Mucosa of stomach (tissue), 1 donor: ENCODE data around the gene ULK1.
"Not testable (repeated sequence)": the region's sequence is repeated elsewhere in the genome, so short reads cannot be mapped to it uniquely, and the experiment has no call there.

Experiments used
- H3K27me3 ChIP-seq: one replicate; pipeline ENCODE4 v1.7.0; 2013; ENCODE audit warnings: mild to moderate bottlenecking, low read length; ENCODE audit not compliant: control insufficient read depth, insufficient read depth
- H3K36me3 ChIP-seq: one replicate; pipeline ENCODE4 v1.7.0; 2013; ENCODE audit warnings: low read length; ENCODE audit not compliant: control insufficient read depth, insufficient read depth
- H3K4me1 ChIP-seq: one replicate; pipeline ENCODE4 v1.7.0; 2013; ENCODE audit warnings: mild to moderate bottlenecking, low read length; ENCODE audit not compliant: control insufficient read depth, insufficient read depth
- H3K4me3 ChIP-seq: one replicate; pipeline ENCODE4 v1.7.0; 2013; ENCODE audit warnings: low read length
- H3K9ac ChIP-seq: one replicate; pipeline ENCODE4 v1.7.0; 2013; ENCODE audit warnings: mild to moderate bottlenecking, low read length, moderate library complexity
- H3K9me3 ChIP-seq: one replicate; pipeline ENCODE4 v1.7.0; 2013; ENCODE audit warnings: mild to moderate bottlenecking, low read length, moderate library complexity; ENCODE audit not compliant: control insufficient read depth
- donor health status: Pancreatic carcinoma.

Gene ULK1

DNA sequence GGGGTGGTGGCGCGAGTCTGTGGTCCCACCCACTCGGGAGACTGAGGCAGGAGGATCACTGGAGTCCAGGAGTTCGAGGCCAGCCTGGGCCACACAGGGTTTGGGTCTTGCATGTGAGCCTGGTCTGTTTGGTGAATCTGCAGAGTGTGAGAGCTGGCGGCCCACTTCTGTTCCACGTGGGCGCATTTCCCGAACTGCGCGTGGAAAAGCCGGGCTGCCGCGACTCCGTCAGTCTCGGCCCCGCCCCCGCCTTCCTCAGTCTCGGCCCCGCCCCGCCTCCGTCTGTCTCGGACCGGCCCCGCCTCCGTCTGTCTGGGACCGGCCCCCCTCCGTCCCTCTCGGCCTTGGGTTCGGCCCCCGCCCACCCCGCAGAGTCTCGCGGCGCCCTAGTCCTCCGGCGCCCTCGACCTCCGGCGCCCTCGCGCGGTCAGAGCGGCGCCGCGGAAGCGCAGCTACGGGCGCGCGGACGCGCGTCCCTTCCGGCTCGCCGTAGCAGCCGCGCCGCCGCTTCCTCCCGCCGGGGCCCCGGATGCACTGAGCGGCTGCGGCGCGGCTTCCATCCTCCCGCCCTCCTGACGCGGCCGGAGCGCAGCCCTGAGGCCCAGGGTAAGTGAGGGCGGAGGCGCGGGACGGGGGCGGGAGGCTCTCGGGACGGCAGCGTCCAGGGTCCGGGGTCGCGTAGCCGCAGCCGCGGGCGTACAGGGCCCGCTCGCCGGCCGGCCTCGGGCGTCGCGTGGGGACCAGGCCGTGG lies 55.2 kb downstream of the ULK1 start, which contains the start of gene EP400:
EP400 (plus strand) TSS at position 512 of the 751 bp plus-strand sequence. CDS start 10,678 bp downstream, outside the sequence.
- Histone ChIP-seq H3K36me3 (no peaks in the 10 kb centered on the region), H3K4me3 (peak within 1 kb of the TSS; percentile 80), H3K27me3 (no peaks in the 10 kb centered on the region), H3K9ac (peak within 1 kb of the TSS; percentile 87), H3K4me1 (peaks cover 9% of the 10 kb centered on the region), H3K9me3 (no peaks in the 10 kb centered on the region)

DNA sequence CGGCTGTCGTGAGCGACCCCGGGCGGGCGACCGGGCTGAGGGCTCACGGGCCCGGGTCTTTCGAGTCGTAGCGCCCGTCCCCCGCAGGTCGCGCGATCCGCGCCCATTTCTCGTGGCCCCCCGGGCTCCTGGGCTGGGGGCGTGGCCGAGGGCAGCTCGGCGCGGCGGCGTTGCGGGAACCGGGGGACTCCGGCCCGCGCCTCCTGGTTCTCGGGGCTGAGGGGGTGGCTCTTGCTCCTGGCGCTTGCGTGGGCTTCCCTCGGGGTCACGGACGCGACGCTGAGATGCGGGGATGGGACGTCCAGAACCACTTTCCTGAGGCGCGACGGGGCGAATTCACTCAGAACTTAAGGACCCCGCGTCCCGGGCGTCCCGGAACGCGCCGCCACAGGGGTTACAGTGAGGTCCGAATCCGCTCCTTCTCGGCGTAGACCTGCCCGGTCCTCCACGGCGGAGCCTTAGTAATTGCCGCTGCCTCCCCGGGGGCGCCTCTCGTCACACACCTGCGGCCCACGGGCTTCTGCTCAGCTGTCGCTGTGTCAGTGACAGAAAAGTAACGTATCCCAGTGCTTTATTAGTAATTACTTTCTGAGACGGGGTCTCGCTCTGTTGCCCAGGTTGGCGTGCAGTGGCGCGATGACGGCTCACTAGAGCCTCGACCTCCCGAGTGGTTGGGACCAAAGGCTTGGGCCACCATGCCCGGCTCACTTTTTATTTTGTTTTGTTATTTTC lies 55.9 kb downstream of the ULK1 start:
- peaks cover 9% of the 10 kb centered on the region for H3K4me1 ChIP-seq
- H3K36me3 ChIP-seq = no peaks in the 10 kb centered on the region
- peak overlapping the region; percentile 80 for H3K4me3 ChIP-seq
- no peaks in the 10 kb centered on the region for H3K27me3 ChIP-seq
- H3K9ac ChIP-seq = peak overlapping the region; percentile 87
- H3K9me3 ChIP-seq = no peaks in the 10 kb centered on the region

DNA sequence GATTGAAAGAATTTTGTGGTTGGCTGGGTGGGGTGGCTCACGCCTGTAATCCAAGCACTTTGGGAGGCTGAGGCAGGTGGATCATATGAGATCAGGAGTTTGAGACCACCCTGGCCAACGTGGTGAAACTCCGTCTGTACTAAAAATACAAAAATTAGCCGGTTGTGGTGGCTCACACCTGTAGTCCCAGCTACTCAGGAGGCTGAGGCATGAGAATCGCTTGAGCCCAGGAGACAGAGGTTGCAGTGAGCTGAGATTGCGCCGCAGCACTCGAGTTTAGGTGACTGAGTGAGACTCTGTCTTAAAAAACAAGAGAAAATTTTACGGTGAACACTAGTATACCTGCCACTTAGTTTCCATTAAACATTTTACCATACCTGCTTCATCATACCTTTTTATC lies 59.4 kb downstream of the ULK1 start:
- H3K36me3 ChIP-seq, H3K9ac ChIP-seq, H3K9me3 ChIP-seq, H3K4me3 ChIP-seq, H3K27me3 ChIP-seq: not testable (repeated sequence)
- peaks cover 21% of the 10 kb centered on the region for H3K4me1 ChIP-seq

DNA sequence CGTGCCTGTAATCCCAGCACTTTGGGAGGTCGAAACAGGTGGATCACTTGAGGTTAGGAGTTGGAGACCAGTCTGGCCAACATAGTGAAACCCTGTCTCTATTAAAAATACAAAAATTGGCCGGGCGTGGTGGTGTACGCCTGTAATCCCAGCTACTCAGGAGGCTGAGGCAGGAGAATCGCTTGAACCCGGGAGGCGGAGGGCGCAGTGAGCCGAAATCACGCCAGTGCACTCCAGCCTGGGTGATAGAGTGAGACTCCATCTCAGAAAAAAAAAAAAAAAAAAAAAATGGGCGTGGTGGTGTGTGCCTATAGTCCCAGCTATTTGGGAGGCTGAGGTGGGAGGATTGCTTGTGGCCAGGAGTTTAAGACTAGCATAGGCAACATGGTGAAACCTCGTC lies 60.0 kb downstream of the ULK1 start:
- not testable (repeated sequence) for H3K4me3 ChIP-seq, H3K9ac ChIP-seq, H3K36me3 ChIP-seq, H3K9me3 ChIP-seq, H3K27me3 ChIP-seq
- H3K4me1 ChIP-seq = peaks cover 22% of the 10 kb centered on the region

DNA sequence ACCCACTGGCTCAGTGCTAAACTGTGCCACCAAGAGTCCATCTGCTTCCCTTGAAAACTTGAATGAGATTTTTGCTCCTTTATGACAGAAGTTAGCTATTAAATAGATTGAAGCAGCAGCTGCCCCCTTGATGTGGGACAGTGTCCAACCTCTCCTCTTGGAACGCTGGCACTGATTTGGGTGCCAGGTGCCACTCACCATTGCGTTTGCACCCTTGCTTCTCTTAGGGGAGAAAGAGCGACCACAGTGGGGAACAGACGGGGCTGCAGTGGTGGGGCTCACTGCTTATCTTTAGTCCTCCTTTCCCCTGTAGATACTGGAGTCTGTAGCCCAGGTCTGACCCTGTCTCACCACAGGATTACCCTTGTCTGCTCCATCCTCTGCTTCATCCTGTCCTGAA lies 64.7 kb downstream of the ULK1 start:
- Histone ChIP-seq H3K27me3 (no peaks in the 10 kb centered on the region), H3K9ac (no peak overlapping the region), H3K4me3 (no peak overlapping the region), H3K36me3 (no peaks in the 10 kb centered on the region), H3K4me1 (peaks cover 18% of the 10 kb centered on the region), H3K9me3 (no peaks in the 10 kb centered on the region)

DNA sequence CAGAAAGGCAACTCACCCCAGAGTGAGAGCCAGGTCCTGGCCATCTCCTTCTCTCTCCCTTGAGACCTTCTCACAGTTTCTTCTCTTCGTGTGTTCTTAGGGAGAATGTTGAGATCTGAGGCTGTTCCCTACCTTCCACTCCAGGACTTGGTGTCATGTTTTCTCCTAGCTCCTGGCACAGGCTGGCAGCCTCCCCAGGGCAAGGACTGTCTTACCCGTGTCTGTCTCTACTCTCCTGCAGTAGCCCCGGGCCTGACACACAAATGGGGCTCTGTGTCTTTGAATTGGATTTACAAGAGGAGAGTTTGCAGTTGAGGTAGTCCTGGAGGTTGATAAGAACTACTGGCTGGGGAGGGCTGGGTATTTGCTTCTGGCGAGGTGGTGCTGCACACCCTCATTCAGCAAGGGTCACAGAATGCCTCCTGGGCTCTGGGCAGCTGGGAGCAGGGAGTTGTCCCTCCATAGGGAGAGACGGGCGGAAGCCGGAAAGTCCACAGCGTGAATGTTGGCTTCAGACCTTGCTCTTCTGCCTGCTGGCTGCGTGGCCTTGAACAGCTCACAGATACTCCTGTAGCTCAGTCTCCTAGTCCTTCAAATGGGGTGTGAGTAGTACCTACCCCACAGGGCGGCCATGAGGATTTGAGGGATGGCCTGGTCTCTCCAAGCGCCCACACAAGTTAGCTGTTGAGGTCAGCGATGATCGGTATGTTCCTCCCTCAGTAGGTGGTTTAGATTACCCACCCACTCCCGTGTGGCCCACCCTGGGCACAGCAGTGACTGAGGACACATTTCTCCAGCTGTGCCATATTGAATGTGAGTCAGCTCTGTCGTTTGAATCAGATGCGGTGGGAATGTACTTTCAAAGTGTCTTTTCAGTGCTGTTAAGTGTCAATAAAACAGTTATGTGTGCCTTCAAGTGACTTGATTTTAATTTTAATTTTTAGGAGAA lies 65.5 kb downstream of the ULK1 start:
- Histone ChIP-seq H3K9ac (no peak overlapping the region), H3K27me3 (no peaks in the 10 kb centered on the region), H3K36me3 (no peaks in the 10 kb centered on the region), H3K9me3 (no peaks in the 10 kb centered on the region), H3K4me1 (peaks cover 18% of the 10 kb centered on the region), H3K4me3 (no peak overlapping the region)

DNA sequence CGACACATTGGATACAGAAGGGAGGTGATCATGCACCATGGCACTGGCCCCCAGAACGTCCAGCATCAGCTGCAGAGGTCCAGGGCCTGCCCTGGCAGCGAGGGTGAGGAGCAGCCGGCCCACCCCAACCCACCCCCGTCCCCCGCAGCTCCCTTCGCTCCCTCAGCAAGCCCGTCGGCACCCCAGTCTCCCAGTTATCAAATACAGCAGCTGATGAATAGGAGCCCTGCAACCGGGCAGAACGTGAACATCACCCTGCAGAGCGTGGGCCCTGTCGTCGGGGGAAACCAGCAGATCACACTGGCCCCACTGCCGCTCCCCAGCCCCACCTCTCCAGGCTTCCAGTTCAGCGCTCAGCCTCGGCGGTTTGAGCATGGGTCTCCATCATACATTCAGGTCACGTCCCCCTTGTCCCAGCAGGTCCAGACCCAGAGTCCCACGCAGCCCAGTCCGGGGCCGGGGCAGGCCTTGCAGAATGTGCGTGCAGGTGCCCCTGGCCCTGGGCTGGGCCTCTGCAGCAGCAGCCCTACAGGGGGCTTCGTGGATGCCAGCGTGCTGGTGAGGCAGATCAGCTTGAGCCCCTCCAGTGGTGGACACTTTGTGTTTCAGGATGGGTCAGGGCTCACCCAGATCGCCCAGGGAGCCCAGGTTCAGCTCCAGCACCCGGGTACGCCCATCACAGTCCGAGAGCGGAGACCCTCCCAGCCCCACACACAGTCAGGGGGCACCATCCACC lies 66.3 kb downstream of the ULK1 start:
- H3K9me3 ChIP-seq, H3K9ac ChIP-seq, H3K27me3 ChIP-seq, H3K36me3 ChIP-seq, H3K4me3 ChIP-seq: not testable (repeated sequence)
- peaks cover 17% of the 10 kb centered on the region for H3K4me1 ChIP-seq

DNA sequence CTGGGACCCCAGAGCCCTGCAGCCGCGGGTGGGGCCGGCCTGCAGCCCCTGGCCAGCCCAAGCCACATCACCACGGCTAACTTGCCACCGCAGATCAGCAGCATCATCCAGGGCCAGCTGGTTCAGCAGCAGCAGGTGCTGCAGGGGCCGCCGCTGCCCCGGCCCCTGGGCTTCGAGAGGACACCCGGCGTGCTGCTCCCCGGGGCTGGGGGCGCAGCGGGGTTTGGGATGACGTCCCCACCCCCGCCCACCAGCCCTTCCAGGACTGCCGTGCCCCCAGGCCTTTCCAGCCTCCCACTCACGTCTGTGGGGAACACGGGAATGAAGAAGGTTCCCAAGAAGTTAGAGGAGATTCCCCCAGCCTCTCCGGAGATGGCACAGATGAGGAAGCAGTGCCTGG lies 66.9 kb downstream of the ULK1 start:
- not testable (repeated sequence) for H3K9ac ChIP-seq, H3K36me3 ChIP-seq, H3K27me3 ChIP-seq, H3K4me3 ChIP-seq, H3K9me3 ChIP-seq
- H3K4me1 ChIP-seq = peaks cover 12% of the 10 kb centered on the region

DNA sequence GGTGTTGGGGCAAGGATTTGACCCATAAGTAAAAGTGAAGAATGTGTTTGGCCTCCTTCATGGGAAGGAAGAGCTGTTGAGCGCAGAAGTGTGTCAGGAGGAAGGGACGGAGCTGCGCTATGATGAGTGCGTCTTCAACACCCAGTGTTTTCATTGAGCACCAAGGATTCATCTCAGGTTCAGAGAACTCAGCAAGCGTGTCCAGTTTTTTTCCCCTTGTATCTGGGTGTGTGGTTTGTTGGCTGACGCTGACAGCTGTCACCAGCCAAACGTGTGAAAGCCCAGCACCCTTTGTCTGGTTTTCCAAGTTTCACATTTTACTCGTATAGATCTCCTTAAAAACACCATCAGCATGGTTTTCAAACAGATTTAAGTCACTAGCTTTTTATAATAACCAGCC lies 67.6 kb downstream of the ULK1 start:
- no peaks in the 10 kb centered on the region for H3K9me3 ChIP-seq
- H3K36me3 ChIP-seq = no peaks in the 10 kb centered on the region
- no peak overlapping the region for H3K4me3 ChIP-seq
- H3K27me3 ChIP-seq = no peaks in the 10 kb centered on the region
- H3K4me1 ChIP-seq = peaks cover 12% of the 10 kb centered on the region
- H3K9ac ChIP-seq = no peak overlapping the region

DNA sequence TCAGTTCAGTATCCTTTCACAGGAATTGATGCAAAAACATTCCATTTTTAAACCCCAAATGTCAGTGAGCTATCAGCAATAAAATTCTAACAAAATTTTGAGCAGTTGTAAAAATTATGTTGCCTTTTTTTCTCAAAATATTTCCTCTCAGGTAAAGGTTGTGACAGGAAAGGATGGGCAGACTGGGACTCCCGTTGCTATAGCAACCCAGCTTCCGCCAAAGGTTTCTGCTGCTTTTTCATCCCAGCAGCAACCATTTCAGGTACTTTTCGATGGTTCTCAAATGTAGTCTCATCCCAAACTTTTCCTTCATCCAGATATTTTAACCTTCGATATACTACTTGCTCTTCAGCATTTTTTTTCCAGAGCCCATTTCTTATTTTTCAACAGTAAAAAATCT lies 69.0 kb downstream of the ULK1 start:
- H3K9ac ChIP-seq = no peak overlapping the region
- no peak overlapping the region for H3K4me3 ChIP-seq
- no peaks in the 10 kb centered on the region for H3K36me3 ChIP-seq
- no peaks in the 10 kb centered on the region for H3K9me3 ChIP-seq
- peaks cover 6% of the 10 kb centered on the region for H3K4me1 ChIP-seq
- H3K27me3 ChIP-seq = no peaks in the 10 kb centered on the region

DNA sequence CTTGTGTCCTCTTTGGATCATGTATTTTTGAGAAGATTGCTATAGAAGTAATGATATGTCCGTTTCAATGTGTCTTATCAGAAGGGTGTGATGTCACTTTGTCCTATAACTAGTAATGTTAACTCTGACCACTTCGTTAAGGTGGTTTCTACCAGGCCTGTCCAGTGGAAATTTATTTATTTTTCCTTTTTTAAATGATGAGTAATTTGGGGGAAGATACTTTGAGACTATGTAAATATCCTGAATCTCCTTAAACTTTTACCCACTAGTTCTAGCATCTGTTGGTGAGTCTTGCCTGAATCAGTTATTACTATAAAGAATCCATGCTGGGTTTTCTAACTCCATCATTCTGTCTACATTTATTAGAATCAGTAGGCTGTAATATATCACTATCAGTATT lies 70.7 kb downstream of the ULK1 start:
- no peak overlapping the region for H3K9ac ChIP-seq
- no peaks in the 10 kb centered on the region for H3K9me3 ChIP-seq
- H3K4me1 ChIP-seq = no peaks in the 10 kb centered on the region
- no peaks in the 10 kb centered on the region for H3K27me3 ChIP-seq
- no peak overlapping the region for H3K4me3 ChIP-seq
- no peaks in the 10 kb centered on the region for H3K36me3 ChIP-seq
